K562 (cell line): Measurements from ENCODE around the gene FAM43B. TPM values are rescaled to one million over a fixed set of nuclear protein-coding genes. Genes with fewer than 3 reads are reported as not detected.

Experiments used
- ATAC-seq: fragments of 200-7000 bp; cut with Tn5 transposase; 3 replicates; pipeline ENCODE4 v1.9.1; 2020; ENCODE audit warnings: moderate library complexity
- BruUV-seq: library from RNA; stranded (reverse); fragments of 400-500 nt; replicated peaks from 2 replicates; lab custom pipeline; 2021; lab: Mats Ljungman, UMichigan
- CTCF ChIA-PET: fragments of 300-600 bp; formaldehyde crosslinking; extraction: SDS; loops from one replicate; lab custom pipeline; 2021; ENCODE audit warnings: low intra/inter-chr PET ratio; lab: Yijun Ruan, JAX
- POLR2A ChIA-PET: fragments of 300-600, 350-650 bp; sonication (Branson Sonifier 250); formaldehyde crosslinking; extraction: SDS; loops from one replicate; lab custom pipeline; 2021; ENCODE audit warnings: antibody characterized with exemption, inconsistent platforms; lab: Yijun Ruan, JAX
- DNase-seq, 4 experiments: peaks; one replicate each; pipeline versions ENCODE4 v3.0.0 to v3.0.0-alpha.2; 2011 to 2018; ENCODE audit warnings: low spot score in 3 of 4, mixed read lengths in 3 of 4; ENCODE audit errors: extremely low read depth in 1 of 4
- FAIRE-seq: peaks from 2 replicates; lab custom pipeline; 2011; peaks lifted over from hg19 to GRCh38; lab: Jason Lieb, UNC
- H2AFZ ChIP-seq: 2 replicates; pipeline ENCODE4 v1.6.0; 2011; ENCODE audit warnings: low read depth, low read length, control low read depth, inconsistent platforms
- H3K27ac ChIP-seq: fragments of 200-600 bp; 3 replicates; pipeline ENCODE4 v1.8.0; 2011; ENCODE audit warnings: low read depth, mild to moderate bottlenecking, control low read depth, inconsistent platforms, low read length, moderate library complexity, mixed read lengths; ENCODE audit errors: extremely low read depth
- H3K27me3 ChIP-seq, 2 experiments: fragments of 300-600 bp in 1 of 2; 2 replicates in 1 of 2; 3 replicates in 1 of 2; pipeline versions ENCODE4 v1.6.0 to v1.8.0; 2011; ENCODE audit warnings: inconsistent platforms in 2 of 2, low read length in 2 of 2, mild to moderate bottlenecking in 1 of 2, mixed read lengths in 1 of 2, moderate library complexity in 1 of 2; ENCODE audit not compliant: control insufficient read depth in 2 of 2, insufficient read depth in 2 of 2
- H3K36me3 ChIP-seq: fragments of 300-600 bp; 3 replicates; pipeline ENCODE4 v1.8.0; 2011; ENCODE audit warnings: mild to moderate bottlenecking, low read length, inconsistent platforms; ENCODE audit not compliant: control insufficient read depth, insufficient read depth
- H3K4me1 ChIP-seq, 2 experiments: fragments of 200-600 bp in 1 of 2; replicated peaks in 1 of 2; 2 replicates in 1 of 2; 3 replicates in 1 of 2; pipeline versions ENCODE4 v1.5.1 to v1.8.0; 2011; ENCODE audit warnings: inconsistent platforms in 2 of 2, low read length in 2 of 2, mild to moderate bottlenecking in 1 of 2, mixed read lengths in 1 of 2, moderate library complexity in 1 of 2; ENCODE audit not compliant: control insufficient read depth in 2 of 2, insufficient read depth in 2 of 2
- H3K4me2 ChIP-seq: 2 replicates; pipeline ENCODE4 v1.6.1; 2011; ENCODE audit warnings: low read length, control low read depth, inconsistent platforms, mixed read lengths; ENCODE audit not compliant: insufficient read depth
- H3K4me3 ChIP-seq: fragments of 200-600 bp; sonication (generic), shearing (Covaris generic); 2 replicates; pipeline ENCODE4 v1.5.1; 2016; ENCODE audit warnings: control low read depth, inconsistent platforms
- H3K79me2 ChIP-seq: fragments of 200-600 bp; 3 replicates; pipeline ENCODE4 v1.8.0; 2011; ENCODE audit warnings: low read length, inconsistent platforms; ENCODE audit not compliant: control insufficient read depth, insufficient read depth
- H3K9ac ChIP-seq, 2 experiments: 2 replicates each; pipeline versions ENCODE4 v1.6.0 to v1.6.1; 2011; ENCODE audit warnings: low read depth in 2 of 2, low read length in 2 of 2, control low read depth in 1 of 2, inconsistent platforms in 1 of 2, mild to moderate bottlenecking in 1 of 2, mixed read lengths in 1 of 2; ENCODE audit not compliant: insufficient read depth in 1 of 2
- H3K9me1 ChIP-seq: one replicate; pipeline ENCODE4 v1.6.0; 2011; ENCODE audit warnings: inconsistent platforms, mild to moderate bottlenecking, low read length, moderate library complexity; ENCODE audit not compliant: control insufficient read depth, insufficient read depth
- H3K9me3 ChIP-seq: replicated peaks from 2 replicates; pipeline ENCODE4 v1.5.1; 2011; ENCODE audit warnings: low read depth, low read length, inconsistent platforms; ENCODE audit not compliant: control insufficient read depth, insufficient read depth
- H4K20me1 ChIP-seq: replicated peaks from 2 replicates; pipeline ENCODE4 v1.6.1; 2011; ENCODE audit warnings: low read length, inconsistent platforms, mixed read lengths; ENCODE audit not compliant: control insufficient read depth, insufficient read depth
- BCOR ChIP-seq: fragments of 450-650 bp; IDR thresholded peaks from 2 replicates; pipeline ENCODE4 v1.6.1; 2016
- HLTF ChIP-seq: fragments of 450-650 bp; IDR thresholded peaks from 2 replicates; pipeline ENCODE4 v1.6.1; 2016
- NFIX ChIP-seq: fragments of 250-450 bp; sonication (Bioruptor Pico); IDR thresholded peaks from 2 replicates; pipeline ENCODE4 v1.4.0; 2020; ENCODE audit warnings: low read depth, mild to moderate bottlenecking, moderate library complexity
- NRF1 ChIP-seq, 2 experiments: fragments of 450-650 bp; IDR thresholded peaks in 1 of 2; conservative IDR thresholded peaks in 1 of 2; 2 replicates each; pipeline ENCODE4 v1.6.1; 2014; ENCODE audit warnings: mild to moderate bottlenecking in 2 of 2
- RBM25 ChIP-seq: fragments of 200-400 bp; formaldehyde crosslinking; IDR thresholded peaks from 2 replicates; pipeline ENCODE4 v1.6.1; 2018; ENCODE audit warnings: low read length, low read depth, moderate library complexity; ENCODE audit not compliant: severe bottlenecking
- SIN3B ChIP-seq: fragments of 450-650 bp; IDR thresholded peaks from 2 replicates; pipeline ENCODE4 v1.6.1; 2017; ENCODE audit warnings: low read depth, mild to moderate bottlenecking, moderate library complexity
- WGBS: fragments of 100-300 bp; shearing (Covaris generic); methylation state at CpG from one replicate; pipeline ENCODE4 v1.1.6; 2016; ENCODE audit warnings: low coverage, mixed read lengths; ENCODE audit not compliant: insufficient coverage; ENCODE audit errors: missing lambda C conversion rate; 5-methylcytosine and 5-hydroxymethylcytosine counted together
- in situ Hi-C: fragments of 300-500 bp; cut with MboI; formaldehyde crosslinking; loops from 4 replicates; pipeline ENCODE4 v1.15.0; 2018; ENCODE audit warnings: inconsistent platforms, mixed read lengths
- intact Hi-C: fragments of 100-400 bp; cut with micrococcal nuclease; formaldehyde crosslinking; loops from 2 replicates; pipeline ENCODE4 v1.14.2; 2022
- polyA plus RNA-seq, 8 experiments: library from polyadenylated mRNA; depleted of rRNA in 4 of 8; stranded (reverse) in 5 of 8; unstranded in 3 of 8; fragments of >200 nt; fragmentation: Nextera tagmentation in 2 of 8; fragmentation: Illumina TruSeq in 1 of 8; extraction: Ambion mirVana in 2 of 8; extraction: Trizol in 1 of 8; gene quantifications; 2 replicates each; pipeline versions ENCODE4 v1.2.1 to v1.2.3, GENCODE V29; 2011 to 2014; ENCODE audit warnings: inconsistent platforms in 1 of 8, missing spikeins in 1 of 8
- total RNA-seq, 7 experiments: library from RNA; depleted of rRNA in 6 of 7; stranded (reverse); fragments of >200 nt in 6 of 7; fragmentation: Illumina TruSeq in 2 of 7; extraction: Trizol in 2 of 7; gene quantifications; 2 replicates each; pipeline versions ENCODE4 v1.2.1 to v1.2.3, GENCODE V29; 2011 to 2021; ENCODE audit warnings: low replicate concordance in 1 of 7

The FAM43B gene
- total and polyA plus RNA-seq, 9 of the 15 experiments (the other 6 are each of a cell fraction or from before 2014, with no cell fraction given) = not detected

DNA sequence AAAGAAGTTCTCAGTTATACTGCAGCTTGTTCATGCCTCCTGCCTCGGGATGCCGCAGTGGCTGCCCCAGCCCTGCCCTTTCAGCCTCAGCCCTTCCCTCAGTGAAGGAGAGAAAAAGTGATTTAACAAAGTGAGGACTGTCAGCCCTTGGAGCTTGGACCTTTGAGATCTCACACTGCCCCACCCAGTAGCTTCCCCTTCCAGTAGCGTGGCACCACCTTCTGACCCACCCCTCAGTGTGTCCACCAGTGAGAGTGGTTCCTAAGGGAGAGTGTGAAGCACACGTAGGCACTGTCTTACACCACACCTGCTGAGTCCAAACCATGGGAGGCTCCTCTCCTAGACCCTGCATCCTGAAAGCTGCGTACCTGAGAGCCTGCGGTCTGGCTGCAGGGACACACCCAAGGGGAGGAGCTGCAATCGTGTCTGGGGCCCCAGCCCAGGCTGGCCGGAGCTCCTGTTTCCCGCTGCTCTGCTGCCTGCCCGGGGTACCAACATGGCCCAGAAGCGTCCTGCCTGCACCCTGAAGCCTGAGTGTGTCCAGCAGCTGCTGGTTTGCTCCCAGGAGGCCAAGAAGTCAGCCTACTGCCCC lies 36.4 kb downstream of the FAM43B start, which contains the start of gene CDA:
Gene CDA (plus strand): TSS at position 464 of the 592 bp plus-strand sequence. CDS start 33 bp downstream, at position 497.
- Histone ChIP-seq H3K9me3 (no peaks in the 10 kb centered on the region), H2AFZ (no peak within 1 kb of the TSS), H3K9me1 (no peaks in the 10 kb centered on the region), H3K27me3 (peaks cover 33 to 59% of the 10 kb centered on the region in 2 experiments), H3K4me1 (peaks cover 3 to 10% of the 10 kb centered on the region in 2 experiments; a peak in 3 of 5 replicates), H3K4me2 (peak within 1 kb of the TSS; percentile 34), H4K20me1 (0 out of 2 replicates have a peak, but pooled peaks cover 3% of the 10 kb centered on the region), H3K79me2 (no peaks in the 10 kb centered on the region), H3K27ac (no peak within 1 kb of the TSS), H3K4me3 (no peak within 1 kb of the TSS), H3K9ac (peak within 1 kb of the TSS in 1 of 2 experiments; percentile 22; a peak in 2 of 4 replicates)
- in situ Hi-C loops = no loop called here
- ATAC-seq (peak; percentile 75), DNase-seq (peak in 2 of 4 experiments; percentile 48 to 49), FAIRE-seq (no peak)
- WGBS = under 1% methylated on average over 11 of the region's 11 CpGs
- intact Hi-C loops = no loop called here
- POLR2A ChIA-PET = no interaction called here
- CTCF ChIA-PET = no interaction called here
- TF ChIP-seq NRF1 (conservative IDR thresholded peaks at IDR 0.05 in 1 of 2, IDR thresholded peaks at IDR 0.05 in 1 of 2) (peak in 1 of 2 experiments; percentile 22; a peak in 1 of 4 replicates), SIN3B (no peak), RBM25 (peak; percentile 89), HLTF (peak; percentile 80; the same call in 1 of the 2 replicates), BCOR (0 out of 2 replicates have a peak, but pooled peaks have one; percentile 20), NFIX (CRISPR knock-in tag) (no peak)
- TF ChIP-seq, all 486 proteins: peak for 4
- no TSS peak for BruUV-seq
- no peaks in the 10 kb centered on the region for H3K36me3 ChIP-seq
